Hematopoietic multipotent progenitor cell treated with erythropoietin and hydrocortisone succinate and interleukin-3 and kit ligand, for 15 days (in vitro differentiated cells): Measurements from ENCODE around the gene NHERF1.

Source experiments
- DNase-seq: peaks from one replicate; pipeline ENCODE4 v3.0.0-alpha.2; 2015; ENCODE audit warnings: low spot score

The NHERF1 gene

DNA sequence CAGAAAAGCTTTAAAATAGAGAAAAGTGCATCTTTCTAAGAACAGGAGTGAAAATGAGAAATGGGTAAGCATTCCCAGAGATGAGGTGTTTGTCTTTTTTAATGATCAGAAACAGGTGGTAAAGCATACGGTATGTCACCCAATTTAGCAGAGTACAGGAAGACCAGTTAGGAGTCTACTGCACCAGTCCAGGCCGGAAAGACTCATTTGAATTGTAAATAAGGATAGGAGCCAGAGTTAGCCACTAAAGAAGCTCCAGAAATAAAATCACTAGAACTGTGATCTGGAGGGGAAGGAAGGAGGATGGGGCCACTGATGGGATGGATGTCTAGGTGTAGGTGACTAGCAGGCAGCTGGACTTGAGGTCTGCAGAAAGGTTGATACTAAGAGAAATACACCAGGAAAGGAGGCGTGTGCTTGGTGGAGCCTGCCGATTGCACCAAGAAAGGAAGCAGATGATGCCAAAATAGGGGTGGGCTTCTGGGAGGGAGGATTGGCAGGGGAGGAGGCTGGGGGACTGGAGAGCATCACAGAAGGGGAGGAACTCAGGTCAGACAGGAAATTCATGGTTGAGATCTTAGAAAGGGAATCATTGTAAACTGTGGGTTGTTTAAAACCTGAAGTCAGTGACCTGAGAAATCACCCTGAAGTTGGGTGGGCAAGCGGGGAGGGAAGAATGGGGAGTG lies 35.8 kb downstream of the NHERF1 start:
- DNase-seq: no peak

DNA sequence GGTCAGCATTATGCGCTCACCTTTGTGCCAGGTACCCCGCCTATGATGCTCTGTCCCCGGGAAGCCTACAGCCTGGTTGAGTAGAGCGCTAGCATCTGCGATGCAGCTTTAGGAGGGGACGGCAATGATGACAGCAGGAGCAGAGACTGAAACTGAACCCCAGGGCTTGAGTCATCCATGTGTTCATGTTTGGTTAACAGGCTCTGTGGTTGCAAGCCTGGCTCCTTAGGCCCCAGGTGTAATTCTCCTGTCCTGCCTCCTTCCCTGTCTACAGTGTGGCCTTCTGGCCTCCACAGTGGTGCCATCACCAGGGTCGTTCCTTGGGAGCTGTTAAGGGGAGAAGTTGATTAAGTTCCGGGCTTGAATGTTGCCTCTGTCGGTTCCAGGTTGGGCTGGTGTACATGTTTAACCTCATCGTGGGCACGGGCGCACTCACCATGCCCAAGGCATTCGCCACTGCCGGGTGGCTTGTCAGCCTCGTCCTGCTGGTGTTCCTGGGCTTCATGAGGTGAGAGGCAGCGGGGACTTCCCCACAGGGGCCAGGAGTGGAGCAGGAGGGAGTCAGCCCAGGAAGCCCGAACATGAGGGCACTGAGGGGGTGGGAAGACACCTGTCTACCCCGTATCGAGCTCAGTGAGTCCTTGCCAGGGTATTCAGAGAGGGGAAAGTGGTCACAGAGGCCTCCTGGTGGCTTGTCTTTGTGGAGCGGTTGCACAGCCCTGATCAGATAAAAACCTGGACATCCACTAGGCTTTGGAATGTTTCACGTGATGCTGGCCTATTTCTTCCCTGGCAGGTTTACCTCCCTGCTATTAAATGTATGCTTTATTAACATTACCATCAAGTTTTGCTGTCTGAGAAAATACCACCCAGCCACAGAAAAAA lies 36.9 kb downstream of the NHERF1 start:
- DNase-seq: no peak

DNA sequence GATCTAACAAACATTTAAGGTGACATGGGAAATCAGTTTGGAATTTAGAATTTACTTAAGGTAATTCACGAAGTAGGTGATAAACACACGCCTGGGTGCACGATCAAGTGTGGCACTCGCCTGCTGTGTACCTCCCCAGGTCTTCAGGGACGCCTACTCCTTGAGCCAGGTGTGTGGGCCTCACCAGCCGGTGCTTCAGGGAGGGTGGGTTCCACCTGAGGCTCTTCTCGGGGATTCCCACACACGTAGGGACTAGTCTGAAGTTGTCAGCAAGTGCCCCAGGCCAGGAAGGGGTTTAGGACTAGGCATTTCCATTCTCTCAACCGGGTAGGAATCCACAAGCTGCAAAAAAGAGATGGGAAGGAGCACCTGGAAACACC lies 37.5 kb downstream of the NHERF1 start:
- DNase-seq: no peak

DNA sequence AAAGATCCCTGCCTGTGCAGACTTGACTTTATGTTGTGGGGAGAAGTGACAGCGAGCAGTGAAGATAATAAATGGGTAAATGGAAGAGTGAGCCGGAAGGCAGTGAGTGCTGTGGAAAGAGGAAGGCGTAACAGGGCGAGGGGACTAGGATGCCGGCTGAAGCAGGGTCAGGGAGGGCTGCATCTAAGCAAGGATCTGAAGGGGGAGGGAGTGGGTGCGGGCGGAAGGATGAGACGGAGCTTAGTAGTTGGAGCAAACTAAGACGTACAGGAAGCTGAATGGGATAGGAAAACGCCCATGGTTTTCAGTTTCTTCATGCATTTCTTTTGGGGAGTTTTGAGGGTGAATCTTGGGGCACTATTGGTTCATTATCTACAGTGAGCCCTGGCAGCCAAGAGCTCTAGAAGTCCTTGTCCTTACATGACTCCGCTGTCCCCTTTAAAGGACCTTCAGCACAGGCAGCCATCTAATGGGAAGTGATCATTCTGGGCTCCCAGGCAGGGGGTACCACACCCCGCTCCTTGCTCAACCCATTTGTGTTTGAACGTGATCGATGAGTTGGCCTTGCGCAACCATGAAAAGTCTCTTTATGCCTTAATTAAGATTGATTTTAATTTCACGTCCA lies 38.1 kb downstream of the NHERF1 start:
- DNase-seq: no peak

DNA sequence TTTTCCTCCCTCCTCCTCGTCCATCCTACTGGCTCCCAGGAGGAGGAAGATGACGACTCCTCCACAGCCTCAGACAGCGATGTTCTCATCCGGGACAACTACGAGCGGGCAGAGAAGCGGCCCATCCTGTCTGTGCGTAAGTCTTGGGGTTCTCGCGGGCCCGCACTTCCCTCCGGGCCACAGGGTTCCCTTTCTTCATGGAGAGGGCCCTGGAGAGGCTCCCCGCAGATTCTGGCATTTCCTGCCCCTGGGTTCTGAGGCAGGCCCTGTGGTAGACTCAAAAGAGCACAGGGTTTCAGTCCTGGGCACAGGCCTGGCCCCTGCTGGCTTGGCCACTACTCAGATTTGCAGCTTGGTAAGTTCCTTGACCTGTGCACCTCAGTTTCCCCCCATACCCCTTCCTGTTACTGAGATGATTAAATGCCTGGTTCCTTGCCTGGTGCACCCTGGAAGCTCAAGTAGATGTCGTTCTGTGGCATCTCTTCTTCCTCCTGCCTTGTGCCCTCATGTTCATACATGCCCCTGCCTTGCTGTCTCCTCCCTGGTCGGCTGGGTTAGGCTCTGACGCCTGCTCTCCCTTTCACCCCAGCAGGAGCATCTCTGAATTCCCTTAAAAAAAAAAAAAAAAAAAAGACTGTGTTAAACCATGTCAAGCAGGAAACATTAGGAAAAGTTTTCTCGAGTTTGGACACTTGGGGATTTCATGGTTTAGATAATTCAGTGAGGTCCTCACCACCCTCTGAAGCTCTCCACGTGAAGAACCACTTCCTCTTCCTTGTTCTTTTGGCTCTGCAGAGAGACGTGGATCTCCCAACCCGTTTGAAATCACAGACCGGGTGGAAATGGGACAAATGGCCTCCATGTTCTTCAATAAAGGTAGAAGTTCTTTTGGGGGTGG lies 42.0 kb downstream of the NHERF1 start:
- no peak for DNase-seq

DNA sequence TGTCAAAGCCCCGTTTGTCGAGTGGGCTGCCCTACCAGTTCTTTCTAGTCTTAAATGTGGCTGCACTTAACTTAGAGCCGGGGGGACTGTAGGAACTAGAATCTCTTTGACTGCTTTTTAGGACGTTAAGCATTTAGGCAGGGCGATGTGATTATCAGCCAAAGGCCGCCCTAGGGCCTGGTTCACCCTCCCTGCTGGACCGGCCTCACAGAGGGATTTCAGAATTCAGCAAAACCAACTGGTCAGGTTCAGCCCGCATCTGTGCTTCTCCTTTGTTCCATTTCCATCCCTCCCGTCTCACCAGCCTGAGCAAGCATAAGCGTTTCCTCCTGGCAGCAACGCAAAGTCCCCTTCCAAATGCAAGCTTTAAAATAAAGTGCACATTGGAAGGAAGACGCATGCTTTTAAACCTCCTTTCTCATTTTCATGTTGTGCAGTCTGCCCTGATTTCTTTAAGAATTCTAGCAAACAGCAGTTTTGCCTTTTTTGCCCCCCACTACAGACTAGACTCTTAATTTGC lies 44.2 kb downstream of the NHERF1 start:
- no peak for DNase-seq

DNA sequence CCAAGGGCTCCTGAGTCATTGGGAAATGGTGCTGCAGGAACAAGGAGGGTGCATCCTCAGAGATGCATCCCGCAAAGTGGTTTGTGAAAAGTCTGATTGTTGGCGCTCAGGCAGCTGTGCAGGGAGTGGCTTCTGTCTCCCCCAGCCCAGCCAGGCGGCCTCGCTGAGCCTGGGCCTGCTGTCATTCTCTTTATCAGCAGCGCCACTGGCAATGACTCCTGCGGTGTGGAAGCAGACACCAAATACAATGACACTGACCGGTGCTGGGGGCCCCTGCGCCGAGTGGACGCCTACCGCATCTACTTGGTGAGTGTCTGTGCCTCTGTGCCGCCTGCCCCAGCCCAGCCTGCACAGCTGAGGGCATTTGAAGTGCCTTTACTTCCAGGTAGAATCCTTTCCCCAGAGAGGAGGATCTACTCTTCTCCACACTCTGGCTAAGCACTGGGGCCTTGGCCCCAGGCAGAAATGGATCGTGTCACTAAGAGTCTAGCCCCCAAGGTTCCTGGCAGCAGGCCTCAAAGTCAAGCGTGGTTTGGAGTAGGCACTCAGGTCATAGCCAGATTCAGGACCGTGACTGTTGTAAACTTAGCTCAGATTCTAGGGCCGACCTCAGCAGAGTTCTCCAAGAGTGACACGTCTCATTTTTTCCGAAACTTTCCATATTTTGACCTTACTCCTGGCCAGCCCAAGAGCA lies 47.0 kb downstream of the NHERF1 start:
- no peak for DNase-seq

DNA sequence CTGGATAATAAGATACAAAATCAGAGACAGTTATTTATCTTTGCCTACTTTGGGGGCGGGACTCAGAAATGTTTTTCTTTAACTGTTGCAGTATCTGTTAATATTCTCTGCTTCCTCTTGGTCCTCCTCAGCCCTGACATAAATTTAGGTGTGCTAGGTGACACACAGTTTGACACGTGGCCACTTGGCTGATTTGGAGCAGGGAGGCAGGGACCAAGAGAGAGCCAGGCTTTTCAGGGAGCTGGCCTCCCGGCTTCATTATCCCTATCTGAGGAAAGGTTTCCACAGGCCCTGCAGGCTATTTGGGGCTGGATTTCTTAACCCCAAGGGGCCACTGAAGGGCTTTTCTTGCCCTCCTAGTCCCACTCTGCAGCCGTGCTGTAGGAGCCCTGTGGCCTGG lies 47.8 kb downstream of the NHERF1 start:
- DNase-seq: no peak

DNA sequence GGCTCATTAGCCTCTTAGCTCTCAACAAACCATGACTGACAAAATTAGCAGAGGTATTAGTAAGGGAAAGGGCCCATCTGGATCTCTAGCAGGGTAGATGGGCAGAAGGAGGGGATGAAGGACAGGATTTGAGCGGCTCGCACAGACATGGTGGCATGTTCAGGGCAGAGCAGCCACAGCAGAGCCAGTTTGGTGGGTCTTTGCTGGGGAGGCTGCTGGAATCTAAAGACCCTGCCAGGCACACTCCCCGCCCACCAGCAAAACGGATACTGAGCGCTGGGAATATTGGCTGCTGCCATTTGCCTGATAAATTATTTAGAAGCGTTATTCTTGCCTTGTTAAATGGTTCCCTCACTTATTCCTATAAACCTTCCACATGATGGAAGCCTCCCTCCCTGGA lies 48.4 kb downstream of the NHERF1 start:
- DNase-seq: no peak

DNA sequence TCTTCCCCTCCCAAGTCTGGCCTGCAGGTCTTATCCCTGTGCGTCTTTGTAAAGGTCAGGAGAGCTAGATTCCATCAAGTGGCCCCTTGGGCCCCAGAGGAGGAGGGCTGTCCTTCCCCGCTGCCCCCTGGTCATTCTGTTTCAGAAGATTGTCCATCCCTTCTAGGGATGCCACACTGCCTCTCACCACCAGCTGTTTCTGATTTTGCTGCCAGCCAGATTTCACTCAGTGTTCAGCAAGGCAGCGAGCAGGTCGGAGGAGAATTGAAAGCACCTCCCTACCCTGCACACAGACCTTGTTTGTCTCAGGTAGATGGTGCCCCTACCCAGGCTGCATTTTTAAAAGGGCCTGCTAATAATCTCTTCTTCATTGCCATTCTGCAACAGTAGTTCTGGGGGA lies 49.4 kb downstream of the NHERF1 start:
- no peak for DNase-seq

DNA sequence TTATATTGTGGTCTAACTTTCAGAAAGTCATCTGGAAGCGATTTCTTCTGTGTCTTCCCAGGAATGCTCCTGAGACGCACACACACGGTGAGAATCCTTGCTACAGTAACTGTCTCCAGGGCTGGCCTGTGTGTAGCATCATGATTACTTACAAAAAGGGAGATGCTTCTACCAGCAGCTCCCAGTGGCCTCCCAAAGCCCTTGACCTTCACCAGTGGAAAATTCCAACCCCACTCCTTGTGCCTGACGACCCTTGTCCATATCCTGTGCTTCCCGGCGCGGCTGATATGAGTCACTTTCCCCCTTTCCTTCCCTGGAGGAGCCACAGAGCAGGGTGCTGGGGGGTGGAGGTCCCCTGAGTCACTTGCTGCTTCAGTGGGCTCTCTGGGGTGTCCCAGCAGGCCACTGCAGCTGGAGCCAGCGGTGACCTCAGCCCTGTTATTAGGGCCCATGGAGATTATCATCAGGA lies 49.8 kb downstream of the NHERF1 start:
- DNase-seq: no peak

DNA sequence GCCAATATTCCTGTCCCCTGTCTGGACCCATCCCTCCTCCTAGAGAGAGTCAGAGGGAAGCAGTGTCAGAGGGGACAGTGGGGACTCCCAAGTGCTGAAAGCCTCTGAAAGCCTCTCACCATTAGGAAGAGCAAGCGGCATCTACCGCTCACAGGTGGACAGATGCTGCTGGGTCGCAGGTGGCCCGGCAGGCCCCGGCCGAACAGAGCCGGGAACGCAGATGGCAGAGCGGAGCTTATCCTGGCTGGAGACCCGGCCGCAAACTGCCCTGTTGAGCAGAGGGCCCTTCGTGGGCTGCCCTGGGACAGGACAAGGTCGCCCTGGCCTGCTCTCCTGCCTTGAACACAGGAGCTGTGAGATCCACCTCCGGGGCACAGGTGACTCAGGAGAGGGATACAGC lies 50.7 kb downstream of the NHERF1 start:
- no peak for DNase-seq

DNA sequence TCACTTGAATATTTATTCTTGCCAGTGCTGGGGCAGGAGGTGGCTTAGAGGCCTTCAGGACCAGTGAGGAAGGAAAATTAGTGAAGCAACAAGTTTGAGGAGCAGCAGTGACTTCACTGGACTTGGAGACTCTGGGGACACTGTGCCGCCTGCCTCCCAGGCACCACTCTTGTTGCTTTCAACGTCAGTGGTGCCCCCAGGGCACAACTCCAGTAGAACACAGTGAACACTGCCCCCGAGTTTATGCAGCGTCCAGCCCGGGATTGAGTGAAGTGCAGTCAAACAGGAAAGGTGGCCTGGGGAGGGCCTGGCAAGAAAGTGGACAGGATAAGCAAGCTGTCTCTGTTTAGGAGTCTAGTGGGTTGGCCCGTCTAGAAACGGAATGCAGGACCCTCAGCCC lies 52.1 kb downstream of the NHERF1 start:
- no peak for DNase-seq

DNA sequence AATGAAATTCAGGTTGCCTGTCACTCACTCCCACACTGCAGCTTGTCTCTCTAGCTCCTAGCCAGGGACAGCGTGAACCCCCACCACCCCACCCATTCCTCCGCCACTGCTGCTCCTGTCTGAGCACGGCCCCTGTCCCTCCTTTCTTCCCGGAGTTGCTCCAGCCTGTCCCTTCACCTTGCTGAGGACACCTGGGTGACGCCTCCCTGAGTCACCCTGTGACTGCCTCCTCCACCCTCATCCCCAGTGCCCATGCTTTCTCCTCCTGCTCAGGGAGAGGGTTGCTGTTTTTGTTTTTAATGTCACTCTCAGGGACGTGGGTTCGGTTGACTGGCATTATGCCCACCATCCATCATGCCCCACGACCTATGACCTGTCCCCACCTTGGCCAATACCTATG lies 53.5 kb downstream of the NHERF1 start:
- no peak for DNase-seq

DNA sequence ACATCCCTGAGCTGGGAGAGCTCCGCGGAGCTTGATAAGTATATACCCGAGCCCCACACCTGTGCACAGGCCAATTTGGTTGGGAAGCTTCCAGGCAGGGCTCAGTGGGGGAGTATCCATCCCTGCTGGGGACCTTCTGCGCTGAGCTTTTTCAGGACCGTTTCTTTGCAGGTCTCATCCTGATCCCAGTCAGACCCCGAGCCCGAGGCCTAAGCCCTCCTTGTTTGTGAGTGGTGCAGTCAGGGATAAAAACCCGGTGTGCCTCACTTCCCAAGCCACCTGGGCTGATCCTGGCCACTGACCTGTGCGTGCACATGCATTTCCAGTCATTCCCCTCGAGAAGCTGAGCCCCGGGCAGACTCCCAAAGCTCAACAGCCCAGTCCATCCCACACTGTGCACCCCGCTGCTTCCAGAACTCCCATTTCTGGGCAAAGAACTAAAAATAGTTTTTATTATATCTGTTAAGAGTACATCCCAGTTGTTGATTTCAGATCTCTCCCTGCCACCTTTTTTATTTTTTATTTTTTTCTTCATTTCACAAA lies 55.0 kb downstream of the NHERF1 start:
- DNase-seq: no peak

DNA sequence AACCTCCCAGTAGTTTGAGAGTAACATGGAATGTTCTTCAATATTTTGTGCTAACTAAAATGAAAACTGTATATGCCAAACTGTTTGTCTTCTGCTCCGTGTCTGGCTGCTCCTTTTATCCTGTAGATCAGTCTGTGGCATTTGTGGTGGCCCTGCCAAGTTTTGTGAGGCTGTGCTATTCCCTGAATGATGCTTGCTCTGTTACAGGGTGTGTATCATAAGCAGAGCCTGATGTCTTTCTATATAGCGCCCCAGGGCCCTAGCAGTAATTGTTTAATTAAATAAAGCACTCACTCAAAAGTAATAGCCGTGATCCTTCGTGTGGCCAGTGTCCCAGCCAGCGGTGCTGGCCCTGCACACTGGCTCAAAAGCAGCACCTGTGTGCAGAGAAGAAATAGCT lies 55.5 kb downstream of the NHERF1 start:
- no peak for DNase-seq

DNA sequence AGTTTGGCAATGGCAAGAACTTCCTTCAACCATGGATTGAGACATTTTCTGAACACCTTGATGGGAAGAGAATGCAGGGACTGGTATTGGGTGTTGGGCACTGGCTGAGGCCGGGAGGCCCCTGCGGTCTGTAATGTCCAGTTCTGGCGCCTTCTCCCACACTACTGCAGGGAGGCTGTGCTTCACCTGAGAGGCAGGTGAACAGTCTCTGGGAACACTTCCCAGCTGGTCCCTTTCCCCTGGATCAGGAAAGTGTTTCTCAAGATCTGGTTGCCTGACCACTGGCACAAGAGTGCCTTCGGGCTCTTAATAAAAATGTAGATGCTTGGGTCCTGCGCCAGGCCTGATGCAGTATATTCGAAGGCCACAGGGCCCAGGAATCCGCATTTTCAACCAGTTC lies 56.3 kb downstream of the NHERF1 start:
- no peak for DNase-seq

DNA sequence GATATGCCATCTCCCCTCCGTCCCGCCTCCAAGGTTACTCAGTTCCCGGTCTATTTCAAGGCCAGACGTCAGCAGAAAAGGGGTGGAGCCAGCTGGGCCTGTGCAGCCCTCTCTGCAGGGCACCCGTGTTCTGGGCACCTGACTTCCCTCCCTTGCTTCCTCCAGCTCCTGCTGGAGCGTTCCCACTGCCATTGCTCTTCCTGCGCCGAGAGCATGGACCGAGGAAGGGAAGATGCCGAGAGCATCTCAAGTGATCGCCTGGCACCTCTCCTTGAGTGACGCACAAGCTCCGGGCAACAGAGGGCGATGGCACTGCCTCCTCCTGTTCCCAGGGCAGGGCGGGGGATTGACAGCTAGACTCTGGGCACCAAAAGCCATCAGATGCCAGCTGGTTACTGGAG lies 57.2 kb downstream of the NHERF1 start:
- no peak for DNase-seq

DNA sequence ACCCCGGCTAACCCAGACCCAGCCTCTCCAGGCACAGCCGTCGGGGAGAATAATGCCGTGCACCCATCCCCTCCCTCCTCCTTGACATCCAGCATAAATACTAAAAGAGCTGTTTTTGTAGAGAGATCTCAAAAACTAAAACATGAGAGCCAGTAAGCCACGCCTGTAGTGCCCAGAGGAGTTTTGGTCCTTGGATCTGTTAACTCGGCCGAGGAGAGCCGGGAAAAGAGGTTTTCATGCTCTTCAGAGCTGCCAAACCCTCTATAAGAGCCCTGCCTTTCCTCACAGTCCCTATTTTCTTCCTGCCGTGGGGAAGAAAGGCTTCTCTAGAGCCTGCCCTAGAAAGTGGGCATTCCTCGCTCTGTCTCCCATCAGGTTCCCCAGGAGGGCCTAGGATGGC lies 57.9 kb downstream of the NHERF1 start:
- no peak for DNase-seq

DNA sequence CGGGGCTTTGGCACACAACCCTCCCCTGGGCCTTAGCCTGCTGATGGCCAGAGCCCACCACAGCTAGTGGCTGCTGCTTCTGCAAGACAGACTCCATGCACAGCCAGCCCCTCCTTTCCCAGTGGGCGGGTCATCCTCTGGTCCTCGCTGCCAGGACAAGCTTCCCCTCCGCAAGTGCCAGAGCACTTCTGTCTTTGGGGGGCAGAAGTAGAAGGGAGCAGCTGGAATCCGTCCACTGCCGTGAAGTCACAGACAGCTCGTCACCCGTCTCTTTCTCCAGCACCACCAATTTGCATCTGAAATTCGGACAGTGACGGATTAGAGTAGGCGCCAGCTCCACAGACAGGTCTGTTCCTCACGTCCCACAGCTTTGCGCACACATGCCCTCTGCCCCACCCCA lies 59.0 kb downstream of the NHERF1 start:
- DNase-seq: no peak

DNA sequence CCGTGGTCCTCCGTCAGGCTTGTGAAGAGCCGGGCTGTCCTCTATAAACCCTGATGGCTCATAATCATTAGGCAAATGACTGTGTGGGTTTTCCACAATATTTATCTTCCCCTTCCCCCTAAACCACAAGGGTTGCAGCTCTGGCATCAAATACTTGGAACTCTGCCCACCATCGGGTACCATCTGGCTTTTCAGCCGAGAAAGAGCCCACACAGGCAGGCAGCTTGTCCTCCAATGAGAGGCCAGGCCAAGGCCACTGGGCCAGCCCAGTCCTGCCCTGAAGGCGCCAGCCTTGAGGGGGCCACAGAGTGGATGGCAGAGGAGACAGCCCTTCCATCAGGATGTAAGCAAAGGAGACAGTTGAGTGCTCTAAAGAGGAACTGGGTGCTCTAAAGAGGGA lies 59.5 kb downstream of the NHERF1 start:
- no peak for DNase-seq
